ENCODE measurements around the gene CTIF. TPM values are rescaled to one million over a fixed set of nuclear protein-coding genes. Genes with fewer than 3 reads are reported as not detected.
A peak's percentile ranks its signal among the peaks of the same experiment; 100 is the strongest.

Gene CTIF
- total and polyA plus RNA-seq, 11 donors = 21.2 to 93.0 (median 68.0) TPM

DNA sequence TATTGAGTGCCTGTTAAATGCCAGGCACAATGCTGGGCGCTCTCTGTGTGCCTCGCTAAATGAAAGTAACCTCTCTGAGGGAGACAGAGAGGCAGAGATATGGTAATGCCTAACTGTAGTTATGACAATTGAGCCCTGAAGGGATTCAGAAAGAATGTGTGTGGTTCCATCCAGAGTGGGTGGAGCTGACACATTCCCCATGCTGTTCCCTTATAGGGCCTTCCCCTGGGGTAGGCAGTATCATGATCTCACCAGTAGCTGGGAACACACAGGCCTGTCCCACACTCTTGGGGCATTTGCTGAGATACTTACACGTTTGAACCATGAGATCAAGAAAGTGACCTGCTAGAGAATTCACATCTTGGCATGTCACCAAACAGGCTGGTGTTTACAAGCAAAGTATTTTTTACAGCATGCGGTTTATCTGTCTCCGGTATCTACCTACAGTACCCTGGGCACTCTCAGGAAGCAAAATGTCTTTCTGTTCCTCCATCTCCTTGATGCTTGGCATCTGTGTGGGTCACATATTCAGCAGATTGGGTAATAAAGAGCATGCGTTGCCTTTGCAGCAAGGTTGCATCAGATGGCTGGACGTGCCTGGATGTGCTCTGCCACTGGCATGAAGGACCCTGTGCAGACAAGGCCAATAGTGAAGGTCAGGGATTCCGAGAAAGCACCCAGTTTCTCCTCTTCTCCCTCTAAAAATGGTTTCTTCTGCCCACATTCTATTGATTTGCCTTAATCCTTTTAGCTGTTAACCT lies 9.4 kb downstream of the CTIF start:
- DNase-seq (peak in 4 of 5 donors; percentile 35 to 55 (median 50)), ATAC-seq (peak; percentile 67 to 85 (median 76))
- TF ChIP-seq CTCF (IDR thresholded peaks at IDR 0.05) (no peak), POLR2A (IDR thresholded peaks at IDR 0.05) (no peak)
- Histone ChIP-seq H3K27ac (peak overlapping the region in 11 of 12 donors; percentile 25 to 81 (median 71)), H3K36me3 (peaks cover 0 to 3% (median 0%) of the 10 kb centered on the region in 9 donors), H3K27me3 (no peaks in the 10 kb centered on the region), H3K9me3 (no peaks in the 10 kb centered on the region), H3K4me1 (peaks cover 0 to 74% (median 55%) of the 10 kb centered on the region in 12 donors), H3K4me3 (no peak overlapping the region)
- intact Hi-C loops (cut with DNase I) = loop anchor here in 4 of 10 donors (5.0 to 10.0 kb wide), 4 partner anchors 44 to 73 kb away; no protein-coding TSS in a partner anchor
- 59 to 72% (median 60%) methylated on average over 8 of the region's 8 CpGs for WGBS, 4 donors

DNA sequence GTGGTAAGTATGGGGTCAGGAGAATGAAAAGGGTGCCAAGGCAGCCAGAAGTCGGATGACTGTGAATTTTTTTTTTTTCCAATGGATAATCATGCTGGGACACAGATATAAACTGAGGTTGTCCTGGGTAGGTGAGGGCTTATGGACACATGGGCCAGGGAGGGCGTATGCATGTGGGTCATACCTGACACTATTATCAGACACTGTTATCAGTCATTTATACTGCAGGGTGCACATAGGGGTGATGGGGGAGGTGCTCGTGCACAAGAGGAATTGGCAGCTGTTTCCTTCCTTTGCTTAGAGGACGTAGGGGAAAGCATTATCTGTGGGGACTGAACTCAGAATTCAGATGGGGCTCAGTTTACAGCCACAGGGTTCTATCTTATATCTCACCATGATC lies 10.1 kb downstream of the CTIF start:
- TF ChIP-seq CTCF (IDR thresholded peaks at IDR 0.05) (no peak), POLR2A (IDR thresholded peaks at IDR 0.05) (no peak)
- ATAC-seq (no peak), DNase-seq (no peak)
- Histone ChIP-seq H3K4me1 (peaks cover 0 to 68% (median 50%) of the 10 kb centered on the region in 12 donors), H3K4me3 (no peak overlapping the region), H3K36me3 (peaks cover 0 to 3% (median 0%) of the 10 kb centered on the region in 9 donors), H3K9me3 (no peaks in the 10 kb centered on the region), H3K27ac (peak overlapping the region in 11 of 12 donors; percentile 25 to 81 (median 71)), H3K27me3 (no peaks in the 10 kb centered on the region)
- 59 to 69% (median 61%) methylated on average over 4 of the region's 4 CpGs for WGBS, 4 donors
- intact Hi-C loops (cut with DNase I) = loop anchor here in 4 of 10 donors (5.0 to 10.0 kb wide), 4 partner anchors 43 to 74 kb away; no protein-coding TSS in a partner anchor

DNA sequence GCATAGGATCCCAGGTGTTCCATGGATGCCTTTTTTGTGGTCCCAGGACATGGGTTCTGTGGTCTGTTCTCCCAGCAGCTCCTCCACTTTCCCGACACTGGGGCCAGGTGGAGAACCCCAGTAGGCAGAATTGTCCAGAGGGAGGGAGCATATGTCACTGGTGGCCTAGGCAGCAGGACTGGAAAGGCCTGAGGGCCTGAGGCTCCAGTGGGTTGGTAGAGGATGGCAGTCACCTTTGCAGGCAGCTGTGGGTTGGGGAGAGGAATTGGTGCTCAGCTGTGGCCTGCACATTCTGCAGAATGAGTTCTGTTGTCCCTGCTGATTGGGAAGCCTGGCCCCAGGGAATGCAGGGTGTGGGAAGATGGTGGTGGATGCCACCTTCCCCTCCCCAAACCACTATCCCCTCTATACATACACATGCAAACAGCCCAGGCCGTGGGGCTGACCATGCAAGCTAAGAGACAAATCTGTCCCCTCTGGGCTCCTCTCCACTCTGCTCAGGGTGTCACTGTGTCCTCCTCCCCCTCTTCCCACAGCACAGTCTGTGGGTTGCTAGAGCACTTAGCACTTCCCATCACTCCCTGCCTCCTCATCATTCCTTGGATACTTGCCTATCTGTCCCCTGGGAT lies 11.4 kb downstream of the CTIF start:
- WGBS, 4 donors = 74 to 97% (median 87%) methylated on average over 2 of the region's 2 CpGs
- DNase-seq (no peak), ATAC-seq (no peak)
- no peaks in the 10 kb centered on the region for H3K9me3 ChIP-seq
- H3K4me1 ChIP-seq = peaks cover 0 to 62% (median 45%) of the 10 kb centered on the region in 12 donors
- no peaks in the 10 kb centered on the region for H3K27me3 ChIP-seq
- no peak for TF ChIP-seq POLR2A (IDR thresholded peaks at IDR 0.05)
- TF ChIP-seq CTCF (IDR thresholded peaks at IDR 0.05) = no peak
- H3K4me3 ChIP-seq = no peak overlapping the region
- intact Hi-C loops (cut with DNase I) = no loop called here
- peak overlapping the region in 4 of 12 donors; percentile 14 to 81 (median 61) for H3K27ac ChIP-seq
- H3K36me3 ChIP-seq = peaks cover 0 to 3% (median 0%) of the 10 kb centered on the region in 9 donors

GRCh38 chr18:48551100-48551499 lies 12.3 kb downstream of the CTIF start:
- Histone ChIP-seq H3K9me3 (no peaks in the 10 kb centered on the region), H3K36me3 (peaks cover 0 to 7% (median 0%) of the 10 kb centered on the region in 9 donors), H3K27me3 (no peaks in the 10 kb centered on the region), H3K4me1 (peaks cover 0 to 54% (median 38%) of the 10 kb centered on the region in 12 donors), H3K4me3 (no peak overlapping the region), H3K27ac (no peak overlapping the region)
- DNase-seq = no peak
- TF ChIP-seq POLR2A (IDR thresholded peaks at IDR 0.05) (no peak), CTCF (IDR thresholded peaks at IDR 0.05) (no peak)
- intact Hi-C loops (cut with DNase I) = no loop called here
- WGBS, 4 donors = 89 to 97% (median 93%) methylated on average over 2 of the region's 2 CpGs
- ATAC-seq = no peak

Measured in heart left ventricle (tissue), 16 donors.